GM23338 (cell line): ENCODE data around the gene ASCL5. TPM values are rescaled to one million over a fixed set of nuclear protein-coding genes. Genes with fewer than 3 reads are reported as not detected.

Experiments
- ATAC-seq: fragments of 200-7000 bp; cut with Tn5 transposase; 3 replicates; pipeline ENCODE4 v1.9.1; 2020
- DNase-seq: peaks from one replicate; pipeline ENCODE4 v3.0.0-alpha.2; 2015; ENCODE audit warnings: low spot score
- H2AFZ ChIP-seq: fragments of 200-600 bp; sonication (generic); 2 replicates; pipeline ENCODE4 v1.8.0; 2016; ENCODE audit warnings: antibody characterized with exemption, mild to moderate bottlenecking, moderate library complexity
- H3F3A ChIP-seq: fragments of 200-600 bp; sonication (generic); replicated peaks from 2 replicates; pipeline ENCODE4 v1.8.0; 2017; ENCODE audit warnings: antibody characterized with exemption, mixed run types, low read depth
- H3K27ac ChIP-seq: fragments of 200-600 bp; sonication (generic); 2 replicates; pipeline ENCODE4 v1.6.1; 2016; ENCODE audit warnings: low read depth
- H3K27me3 ChIP-seq: fragments of 200-600 bp; sonication (generic); 2 replicates; pipeline ENCODE4 v1.8.0; 2016; ENCODE audit warnings: mild to moderate bottlenecking, mixed run types, moderate library complexity; ENCODE audit not compliant: insufficient read depth
- H3K36me3 ChIP-seq: fragments of 200-600 bp; sonication (generic); 2 replicates; pipeline ENCODE4 v1.8.0; 2016; ENCODE audit warnings: mild to moderate bottlenecking; ENCODE audit not compliant: insufficient read depth
- H3K4me1 ChIP-seq: fragments of 200-600 bp; sonication (generic); 2 replicates; pipeline ENCODE4 v1.8.0; 2016; ENCODE audit warnings: mild to moderate bottlenecking, moderate library complexity; ENCODE audit not compliant: insufficient read depth
- H3K4me2 ChIP-seq: fragments of 200-600 bp; sonication (generic); 2 replicates; pipeline ENCODE4 v1.7.1; 2017; ENCODE audit warnings: mixed run types
- H3K4me3 ChIP-seq: fragments of 200-600 bp; sonication (generic); 2 replicates; pipeline ENCODE4 v1.6.1; 2016; ENCODE audit warnings: mixed run types
- H3K79me2 ChIP-seq: fragments of 200-600 bp; sonication (generic); replicated peaks from 2 replicates; pipeline ENCODE4 v1.8.0; 2017; ENCODE audit warnings: mild to moderate bottlenecking; ENCODE audit not compliant: insufficient read depth
- H3K9me2 ChIP-seq: fragments of 200-600 bp; sonication (generic); 2 replicates; pipeline ENCODE4 v1.8.0; 2017; ENCODE audit not compliant: insufficient read depth
- H4K20me1 ChIP-seq: fragments of 200-600 bp; sonication (generic); replicated peaks from 2 replicates; pipeline ENCODE4 v1.8.0; 2017; ENCODE audit warnings: mild to moderate bottlenecking; ENCODE audit not compliant: insufficient read depth
- H3K27ac Mint-ChIP-seq: 2 replicates; pipeline ENCODE4 v1.8.0; 2020; ENCODE audit warnings: inconsistent platforms, mild to moderate bottlenecking, moderate library complexity, mixed read lengths
- H3K27me3 Mint-ChIP-seq: 3 replicates; pipeline ENCODE4 v1.8.0; 2022; ENCODE audit warnings: low read depth, mild to moderate bottlenecking, moderate library complexity, mixed read lengths, inconsistent platforms; ENCODE audit not compliant: insufficient read depth, poor library complexity
- H3K36me3 Mint-ChIP-seq: 3 replicates; pipeline ENCODE4 v1.8.0; 2021; ENCODE audit warnings: low read depth, mild to moderate bottlenecking, inconsistent platforms, moderate library complexity, mixed read lengths
- H3K4me1 Mint-ChIP-seq: 3 replicates; pipeline ENCODE4 v1.8.0; 2020; ENCODE audit warnings: mild to moderate bottlenecking, inconsistent platforms, mixed read lengths
- H3K4me3 Mint-ChIP-seq: 3 replicates; pipeline ENCODE4 v1.8.0; 2021; ENCODE audit warnings: moderate library complexity, mild to moderate bottlenecking, inconsistent platforms, mixed read lengths
- H3K9me3 Mint-ChIP-seq: 3 replicates; pipeline ENCODE4 v1.8.0; 2020; ENCODE audit warnings: moderate library complexity, mild to moderate bottlenecking, inconsistent platforms, mixed read lengths
- CREB1 ChIP-seq: fragments of 250-450 bp; sonication (Bioruptor Pico); IDR thresholded peaks from 2 replicates; pipeline ENCODE4 v1.5.0; 2020; ENCODE audit warnings: low read depth, mild to moderate bottlenecking, moderate library complexity
- CTCF ChIP-seq, 2 experiments: fragments of 200-600 bp in 1 of 2; sonication (generic) in 1 of 2; conservative IDR thresholded peaks; 2 replicates each; pipeline versions ENCODE4 v1.5.1 to v1.6.1; 2016 to 2017; ENCODE audit warnings: antibody characterized with exemption in 2 of 2, low read depth in 2 of 2, mild to moderate bottlenecking in 2 of 2, moderate library complexity in 1 of 2
- ETS1 ChIP-seq: IDR thresholded peaks from 2 replicates; pipeline ENCODE4 v1.6.1; 2016; ENCODE audit warnings: antibody characterized with exemption
- EZH2 ChIP-seq: fragments of 200-600 bp; sonication (generic); IDR thresholded peaks from one replicate; pipeline ENCODE4 v1.8.0; 2017; ENCODE audit warnings: antibody characterized with exemption, mild to moderate bottlenecking, low read depth; ENCODE audit not compliant: unreplicated experiment
- EZH2phosphoT487 ChIP-seq: fragments of 200-600 bp; sonication (generic); IDR thresholded peaks from one replicate; pipeline ENCODE4 v1.8.1; 2018; ENCODE audit warnings: antibody characterized with exemption; ENCODE audit not compliant: unreplicated experiment
- JUNB ChIP-seq: IDR thresholded peaks from one replicate; pipeline ENCODE4 v1.6.1; 2016; ENCODE audit warnings: antibody characterized with exemption; ENCODE audit not compliant: unreplicated experiment
- NANOG ChIP-seq: IDR thresholded peaks from 2 replicates; pipeline ENCODE4 v1.6.1; 2016; ENCODE audit warnings: antibody characterized with exemption, borderline replicate concordance
- REST ChIP-seq: IDR thresholded peaks from one replicate; pipeline ENCODE4 v1.6.1; 2018; ENCODE audit warnings: antibody characterized with exemption; ENCODE audit not compliant: unreplicated experiment
- ZNF114 ChIP-seq: fragments of 250-450 bp; sonication (Bioruptor Pico); IDR thresholded peaks from 2 replicates; pipeline ENCODE4 v1.5.0; 2020; ENCODE audit warnings: mild to moderate bottlenecking, moderate library complexity
- ZNF331 ChIP-seq: fragments of 250-450 bp; sonication (Bioruptor Pico); IDR thresholded peaks from 2 replicates; pipeline ENCODE4 v1.5.0; 2020; ENCODE audit warnings: low read depth, mild to moderate bottlenecking, moderate library complexity
- ZNF462 ChIP-seq: fragments of 250-450 bp; sonication (Bioruptor Pico); IDR thresholded peaks from 2 replicates; pipeline ENCODE4 v1.5.0; 2020; ENCODE audit warnings: mild to moderate bottlenecking, moderate library complexity
- polyA plus RNA-seq: library from polyadenylated mRNA; unstranded; fragments of >200 nt; fragmentation: Nextera tagmentation; extraction: Ambion mirVana; gene quantifications from 2 replicates; pipeline ENCODE4 v1.2.1, GENCODE V29; 2016
- total RNA-seq: library from RNA; depleted of rRNA; stranded (reverse); fragments of >200 nt; shearing (Covaris generic); gene quantifications from 2 replicates; pipeline ENCODE4 v1.2.3, GENCODE V29; 2014

The ASCL5 gene
- total and polyA plus RNA-seq, 2 experiments from 2014 or later, result not detected

- H3K27me3 ChIP-seq, result no peaks in the 10 kb centered on the region
- H3K36me3 ChIP-seq, result no peaks in the 10 kb centered on the region
- Mint-ChIP-seq H3K36me3 (no peaks in the 10 kb centered on the region), H3K27me3 (peaks cover 7% of the 10 kb centered on the region), H3K27ac (no peak overlapping the region), H3K4me3 (no peak overlapping the region), H3K4me1 (peaks cover 8% of the 10 kb centered on the region), H3K9me3 (no peaks in the 10 kb centered on the region)
- H3K27ac ChIP-seq, result no peak overlapping the region
- peaks cover 2% of the 10 kb centered on the region; the same call in 1 of the 2 replicates for H3K9me2 ChIP-seq
- no peak overlapping the region for H3K4me3 ChIP-seq
- H4K20me1 ChIP-seq, result no peaks in the 10 kb centered on the region
- H3K4me1 ChIP-seq, result no peaks in the 10 kb centered on the region
- H3K4me2 ChIP-seq, result no peak overlapping the region
- H3K79me2 ChIP-seq, result no peaks in the 10 kb centered on the region
- H3F3A ChIP-seq, result no peaks in the 10 kb centered on the region
- DNase-seq, result no peak
- ATAC-seq, result no peak
- no peak overlapping the region for H2AFZ ChIP-seq
- no peak for TF ChIP-seq ZNF462 (CRISPR knock-in tag)
- TF ChIP-seq ETS1, result no peak
- no peak for TF ChIP-seq EZH2
- TF ChIP-seq JUNB, result no peak
- no peak for TF ChIP-seq CTCF (conservative IDR thresholded peaks at IDR 0.05; ENCODE audit: low read depth in 2 of 2)
- TF ChIP-seq EZH2phosphoT487, result no peak
- TF ChIP-seq REST, result no peak
- TF ChIP-seq ZNF114 (CRISPR knock-in tag), result no peak
- TF ChIP-seq ZNF331 (CRISPR knock-in tag), result no peak
- TF ChIP-seq NANOG, result no peak
- TF ChIP-seq CREB1 (CRISPR knock-in tag), result no peak
Measured at GRCh38 chr1:201096041-201096461, 30.9 kb downstream of the ASCL5 start.
